GM18861 (cell line): Measurements from ENCODE around the gene PMEPA1.
A peak's percentile ranks its signal among the peaks of the same experiment; 100 is the strongest.

Experiments used
- ATAC-seq: cut with Tn5 transposase; IDR thresholded peaks from one replicate; pipeline ENCODE4 v1.9.1; 2021; ENCODE audit not compliant: unreplicated experiment

Gene PMEPA1, protein sequence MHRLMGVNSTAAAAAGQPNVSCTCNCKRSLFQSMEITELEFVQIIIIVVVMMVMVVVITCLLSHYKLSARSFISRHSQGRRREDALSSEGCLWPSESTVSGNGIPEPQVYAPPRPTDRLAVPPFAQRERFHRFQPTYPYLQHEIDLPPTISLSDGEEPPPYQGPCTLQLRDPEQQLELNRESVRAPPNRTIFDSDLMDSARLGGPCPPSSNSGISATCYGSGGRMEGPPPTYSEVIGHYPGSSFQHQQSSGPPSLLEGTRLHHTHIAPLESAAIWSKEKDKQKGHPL

DNA sequence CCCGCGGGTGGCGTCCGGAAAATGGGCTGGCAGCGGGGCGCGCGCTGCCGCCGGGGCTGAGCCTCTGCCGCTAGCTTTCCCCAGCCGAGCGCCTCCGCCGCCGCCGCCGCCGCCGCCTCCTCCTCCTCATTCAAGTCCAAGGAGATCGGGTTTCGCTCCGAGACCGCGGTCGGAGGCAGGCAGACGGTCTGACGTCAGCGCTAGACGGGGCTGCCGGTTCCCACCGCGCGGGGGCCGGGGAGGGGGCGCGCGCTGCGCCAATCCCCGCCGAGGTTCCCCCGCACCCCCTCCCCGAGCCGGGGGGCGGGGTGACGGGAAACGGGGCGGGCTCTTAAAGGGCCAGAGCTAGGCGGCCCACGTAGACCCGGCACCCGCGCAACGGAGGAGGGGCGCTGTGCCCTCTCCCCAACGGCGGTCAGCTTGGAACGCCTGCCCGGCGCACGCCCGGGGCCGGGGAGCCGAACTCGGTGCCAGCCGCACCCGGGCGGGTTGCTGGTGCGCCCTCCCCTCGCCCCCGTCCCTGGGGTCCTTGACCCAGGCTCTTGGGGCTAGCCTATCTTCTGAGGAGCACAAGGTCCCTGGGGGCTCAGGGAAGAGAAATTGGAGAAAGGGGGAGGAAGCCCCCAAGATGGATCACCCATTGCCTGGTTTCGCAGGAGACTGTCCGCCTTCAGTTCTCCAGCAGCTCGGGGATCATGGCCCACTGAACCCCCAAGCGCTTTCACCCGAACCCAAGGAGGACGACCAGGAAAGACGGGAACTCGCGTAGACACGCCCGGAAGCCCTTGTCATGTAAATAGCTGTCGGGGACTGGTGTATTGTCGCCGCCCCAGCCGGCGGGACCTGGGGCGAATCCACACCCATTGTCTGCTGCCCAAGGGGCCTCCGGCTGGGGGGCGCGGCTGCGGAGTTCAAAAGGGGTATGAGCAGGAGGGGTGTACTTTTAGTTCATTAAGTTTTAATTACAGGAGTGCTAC, at the start of gene PMEPA1:
Gene PMEPA1 (minus strand): TSS at position 193 of the 977 bp plus-strand sequence. CDS start 433 bp downstream, outside the sequence.
- peak; percentile 50 for ATAC-seq

DNA sequence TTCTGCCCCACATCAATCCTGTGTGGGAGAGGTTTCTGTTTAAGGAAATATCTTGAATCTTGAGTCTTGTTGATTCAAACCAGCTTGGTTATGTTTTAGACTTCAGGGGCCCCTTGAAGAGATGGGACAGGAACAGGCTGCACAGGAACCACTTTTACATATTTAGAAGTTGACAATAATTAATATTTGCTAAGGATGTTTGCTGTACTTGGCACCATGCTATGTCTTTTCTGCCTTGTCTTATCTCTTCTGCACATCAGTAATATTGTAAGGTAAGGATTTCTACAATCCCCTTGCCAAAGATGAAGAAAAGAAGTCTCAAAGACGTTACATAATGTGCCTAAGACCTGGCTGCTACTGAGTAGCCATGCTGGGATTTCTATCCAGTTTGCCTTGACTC, 48.0 kb upstream of the PMEPA1 start:
- no peak for ATAC-seq

DNA sequence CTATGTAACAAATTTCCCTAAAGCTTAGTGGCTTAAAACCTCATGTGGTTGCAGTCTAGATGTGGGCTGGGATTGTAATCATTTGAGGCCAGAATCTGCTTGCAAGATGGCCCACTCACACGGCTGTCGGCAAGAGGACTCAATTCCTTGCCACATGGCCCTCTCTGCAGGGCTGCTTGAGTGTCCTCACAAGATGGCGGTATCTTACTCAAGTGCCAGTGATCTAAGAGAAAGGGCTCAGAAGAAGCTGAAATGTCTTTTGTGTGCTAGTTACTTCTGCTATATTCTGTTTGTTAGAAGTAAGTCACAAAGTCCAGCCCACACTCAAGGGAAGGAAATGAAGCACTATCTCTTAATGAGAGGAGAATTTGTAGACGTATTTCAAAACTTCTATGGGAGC, 47.1 kb upstream of the PMEPA1 start:
- ATAC-seq: no peak

DNA sequence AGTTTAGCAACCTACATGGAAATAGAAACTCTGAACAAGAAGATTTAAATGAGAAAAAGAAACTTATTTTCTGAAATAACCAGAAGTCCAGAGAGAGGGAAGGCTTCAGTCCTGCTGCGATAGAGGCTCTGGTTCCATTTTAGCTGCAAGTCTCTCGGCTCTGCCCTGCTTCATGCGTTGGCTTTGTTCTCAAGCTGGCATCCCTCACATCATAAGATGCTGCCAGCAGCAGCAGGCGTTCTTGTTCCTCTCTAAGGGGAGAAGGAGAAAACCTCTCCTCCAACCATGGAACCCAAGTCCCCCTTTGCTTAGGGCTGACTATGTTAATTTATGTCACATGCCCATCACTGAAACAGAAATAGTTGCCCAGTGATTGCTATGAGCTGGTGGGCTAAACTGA, 46.4 kb upstream of the PMEPA1 start:
- ATAC-seq: no peak

DNA sequence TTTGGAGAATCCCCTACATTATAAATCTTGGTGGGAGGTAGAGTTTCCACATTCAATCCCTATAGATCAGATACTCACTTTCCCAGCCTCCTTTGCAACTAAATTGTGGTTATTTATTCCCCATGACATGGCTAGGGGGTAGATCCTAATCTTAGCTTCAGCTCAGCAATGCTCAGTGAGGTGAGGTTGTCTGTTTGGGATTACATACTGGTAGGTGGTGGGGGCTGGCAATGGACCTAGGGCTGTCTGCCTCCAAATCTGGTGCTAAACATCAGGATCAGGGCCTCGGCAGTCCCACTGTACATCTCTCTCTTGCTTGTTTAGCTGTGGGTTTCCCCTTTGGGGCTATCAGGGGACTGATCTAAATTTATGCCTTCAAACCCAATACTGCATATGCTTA, 45.8 kb upstream of the PMEPA1 start:
- no peak for ATAC-seq

DNA sequence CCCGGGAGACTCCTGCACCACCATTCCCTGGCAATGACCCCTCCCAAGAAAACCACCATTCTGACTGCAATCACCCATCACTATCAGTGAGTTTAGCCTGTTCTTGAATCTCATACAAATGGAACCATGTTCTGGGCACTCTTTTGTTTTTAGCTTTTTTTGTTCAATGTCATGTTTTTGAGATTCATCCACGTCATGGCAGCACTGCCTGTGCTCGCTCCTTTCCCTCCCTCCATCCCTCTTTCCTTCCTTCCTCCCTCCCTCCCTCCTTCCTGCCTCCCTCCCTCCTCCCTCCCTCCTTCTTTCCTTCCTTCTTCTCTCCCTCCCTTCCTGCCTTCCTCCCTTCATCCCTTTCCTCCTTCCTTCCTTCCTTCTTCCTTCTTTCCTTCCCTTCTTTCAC, 44.4 kb upstream of the PMEPA1 start:
- ATAC-seq: no peak

DNA sequence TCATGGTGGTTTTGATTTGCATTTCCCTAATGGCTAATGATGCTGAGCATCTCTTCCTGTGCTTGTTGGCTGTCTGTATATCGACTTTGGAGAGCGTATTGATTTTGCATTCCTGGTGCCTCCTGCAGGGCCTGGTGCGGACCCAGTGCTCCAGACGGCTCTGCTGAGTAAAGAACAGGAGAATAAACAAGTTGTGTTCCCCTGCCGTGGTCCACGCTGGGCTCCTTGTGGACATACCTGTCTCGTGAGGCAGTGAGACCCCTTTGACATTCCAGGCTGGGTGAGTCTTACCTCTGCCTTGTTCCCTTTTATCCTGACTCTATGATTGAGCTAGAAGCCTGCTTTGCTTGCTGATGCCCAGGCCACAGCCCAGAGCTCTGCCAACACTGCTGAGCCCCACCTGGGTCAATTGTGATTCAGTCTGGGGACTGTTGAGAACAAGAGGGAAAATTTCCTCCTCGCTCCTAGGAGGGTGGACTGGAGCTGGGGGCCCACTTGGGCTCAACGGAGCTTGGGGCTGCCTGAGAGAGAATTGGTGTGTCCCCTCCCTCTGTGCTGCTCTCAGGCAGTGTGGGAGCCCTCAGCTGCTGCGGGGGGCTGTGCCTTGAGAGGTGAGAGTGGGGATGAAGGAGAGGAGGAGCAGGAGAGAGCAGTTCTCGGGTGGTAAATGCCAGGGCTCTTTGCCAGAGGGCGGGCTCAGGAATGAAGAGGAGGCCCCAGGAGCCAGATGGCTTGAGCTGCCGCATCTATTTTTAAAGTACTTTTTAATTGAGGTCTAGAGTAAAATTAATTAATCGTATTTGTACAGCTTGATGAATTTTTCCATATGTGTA, 43.7 kb upstream of the PMEPA1 start:
- ATAC-seq: no peak

DNA sequence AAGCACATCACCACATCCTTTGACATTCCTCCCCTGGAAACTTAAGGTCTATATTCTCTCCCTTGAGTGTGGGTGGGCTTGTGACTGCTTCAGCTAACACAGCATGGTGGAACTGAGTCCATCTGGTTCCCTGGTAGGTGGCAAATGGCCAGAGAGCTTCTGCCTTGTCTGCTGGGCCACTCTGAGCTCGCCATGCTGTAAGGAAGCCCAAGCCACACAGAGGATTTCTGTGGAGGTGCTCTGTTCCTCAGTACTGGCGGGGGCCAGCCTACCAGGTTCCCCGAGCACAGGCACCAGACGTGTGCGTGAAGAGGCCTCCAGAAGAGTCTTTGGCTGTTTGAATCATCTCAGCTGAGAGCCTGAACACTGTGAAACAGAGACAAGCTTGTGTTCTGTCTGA, 41.6 kb upstream of the PMEPA1 start:
- no peak for ATAC-seq

DNA sequence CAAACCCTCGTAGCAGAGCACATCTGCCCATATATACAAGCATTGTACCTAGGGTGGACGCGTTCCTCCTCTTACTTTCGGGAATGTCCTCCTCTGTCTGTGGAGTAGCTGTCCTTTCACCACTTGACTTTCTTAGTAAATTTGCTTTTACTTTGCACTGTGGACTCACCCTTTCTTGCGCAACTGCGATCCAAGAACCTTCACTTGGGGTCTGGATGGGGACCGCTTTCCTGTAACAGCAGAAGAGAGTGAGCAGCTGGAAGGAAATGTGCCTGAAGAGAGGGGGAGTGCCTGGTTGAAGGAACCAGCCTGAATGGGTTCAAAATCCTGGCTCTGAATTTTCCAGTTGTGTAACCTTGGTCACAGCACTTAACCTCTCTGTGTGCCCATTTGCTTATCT, 40.1 kb upstream of the PMEPA1 start:
- ATAC-seq: no peak

DNA sequence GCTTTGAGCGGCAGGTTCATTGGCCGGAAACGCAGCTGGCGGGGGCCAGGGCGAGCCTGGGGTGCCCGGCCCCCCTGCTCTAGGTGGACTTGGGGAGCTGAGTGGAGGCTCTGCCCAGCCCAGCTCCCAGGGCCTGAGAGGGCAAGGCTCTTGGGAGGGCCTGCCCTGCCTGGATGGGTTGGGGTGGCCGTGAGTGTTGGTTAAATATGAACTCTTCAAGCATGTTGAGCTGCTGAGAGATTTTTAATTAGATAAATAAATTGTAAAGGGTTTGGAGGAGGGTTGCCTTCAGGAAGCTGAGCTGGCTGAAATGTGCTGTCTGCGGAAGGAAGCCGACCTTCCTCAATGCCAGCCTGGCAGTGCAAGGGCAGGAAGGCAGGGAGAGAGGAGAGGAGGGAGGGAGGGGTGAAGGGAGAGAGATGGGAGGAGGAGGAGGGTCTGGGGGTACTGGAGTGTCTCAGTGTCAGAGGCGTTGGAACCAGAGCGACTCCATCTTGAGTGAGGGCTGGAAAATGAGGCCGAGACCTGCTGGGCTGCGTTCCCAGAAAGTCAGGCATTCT, 39.4 kb upstream of the PMEPA1 start:
- ATAC-seq: no peak

DNA sequence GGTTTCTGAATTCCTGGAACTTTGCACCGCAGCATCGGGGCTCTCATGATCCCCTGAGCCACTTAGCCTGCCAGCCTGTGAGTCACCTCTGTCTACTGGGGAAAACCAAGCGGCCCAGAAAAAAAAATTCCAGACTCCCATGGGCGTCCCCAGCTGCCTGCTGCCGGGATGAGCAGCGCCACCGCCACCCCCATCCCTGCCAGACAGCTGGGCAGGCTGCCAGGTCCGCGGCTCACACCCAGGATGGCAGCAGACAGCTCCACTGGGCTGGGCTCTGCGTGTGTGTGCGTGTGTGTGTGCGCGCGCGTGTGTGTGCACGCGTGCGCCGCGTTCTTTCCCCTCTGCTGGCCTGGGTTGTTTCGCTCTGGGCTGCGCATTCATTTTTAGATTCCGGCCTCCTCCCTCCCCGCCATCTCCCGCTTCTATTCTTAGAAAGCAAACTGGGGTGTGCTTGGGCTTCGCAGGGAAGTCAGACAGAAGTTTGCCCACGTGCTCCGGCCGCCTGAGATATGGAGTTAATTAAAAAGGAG, 38.9 kb upstream of the PMEPA1 start:
- no peak for ATAC-seq

DNA sequence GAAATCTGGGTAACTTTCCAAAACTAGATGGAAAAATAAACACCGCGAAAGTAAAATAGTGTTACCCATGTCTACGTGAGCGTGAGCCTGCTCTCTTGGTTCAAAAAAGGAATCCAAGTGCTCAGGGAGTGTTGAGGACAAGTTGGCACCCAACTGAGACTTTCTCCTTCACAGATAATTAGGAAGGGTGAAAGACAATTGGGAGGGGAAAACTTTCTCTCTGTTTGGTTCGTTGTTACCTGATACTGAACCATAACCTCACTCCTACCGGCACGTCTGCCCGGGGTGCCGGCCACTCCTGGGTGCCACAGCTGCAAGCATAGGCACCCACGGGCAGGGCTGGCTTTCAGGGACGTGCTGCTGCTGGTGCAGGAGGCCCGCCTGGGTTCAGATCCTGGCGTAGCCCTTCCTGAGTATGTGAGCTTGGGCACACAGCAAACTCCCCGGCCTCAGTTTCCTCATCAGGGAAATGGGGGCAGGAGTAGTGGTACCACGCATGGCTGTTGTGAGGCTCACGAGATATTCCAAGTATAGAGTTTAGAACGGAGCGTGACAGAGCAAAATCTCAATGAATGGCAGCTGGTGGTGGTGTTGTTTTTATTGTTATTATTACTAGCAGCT, 38.2 kb upstream of the PMEPA1 start:
- no peak for ATAC-seq

DNA sequence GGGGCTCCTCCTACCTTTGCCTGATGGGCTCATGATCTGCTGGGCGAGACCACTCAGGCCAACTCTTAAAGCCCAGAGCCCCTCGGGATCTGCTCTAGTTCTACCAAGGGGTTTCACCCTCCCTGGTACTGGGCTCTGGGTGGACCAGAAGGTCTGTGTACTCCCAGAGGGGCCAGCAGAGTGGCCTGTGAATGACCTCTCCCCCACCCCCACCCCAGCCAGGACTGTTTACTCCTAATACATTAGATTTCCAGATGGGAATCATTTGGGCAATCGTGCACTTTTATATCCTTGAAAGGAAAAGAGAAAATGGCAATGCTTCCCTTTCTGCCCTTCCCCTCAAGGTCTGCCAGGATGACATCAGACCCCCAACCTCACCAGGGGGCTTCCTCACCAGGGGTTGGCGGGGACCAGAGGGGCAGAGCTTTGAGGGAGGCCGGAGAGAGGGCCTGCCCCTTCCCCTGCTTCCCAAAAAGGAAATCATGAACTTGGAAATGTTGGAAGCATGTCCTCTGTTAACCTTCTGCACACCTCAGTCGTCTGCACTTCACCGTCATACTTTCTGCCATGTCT, 37.1 kb upstream of the PMEPA1 start:
- no peak for ATAC-seq

DNA sequence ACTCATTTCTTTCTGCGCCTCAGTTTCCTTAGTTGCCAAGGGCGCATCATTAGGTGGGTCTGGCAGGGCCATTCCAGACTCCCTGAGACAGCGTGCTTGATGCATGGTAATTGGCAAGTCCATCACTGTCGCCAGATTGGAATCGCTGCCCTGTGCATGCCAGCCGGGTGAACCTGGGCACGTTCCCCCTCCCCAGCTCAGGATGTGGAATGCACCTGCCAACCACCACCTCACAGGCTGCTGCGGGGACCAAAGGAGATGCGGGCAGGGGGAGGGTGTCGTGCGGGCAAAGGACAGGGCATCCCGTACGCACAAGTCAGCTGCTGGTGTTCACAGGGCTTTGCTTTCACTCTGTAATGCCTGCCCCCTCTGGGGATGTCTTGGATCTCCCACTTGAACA, 36.4 kb upstream of the PMEPA1 start:
- ATAC-seq: no peak

DNA sequence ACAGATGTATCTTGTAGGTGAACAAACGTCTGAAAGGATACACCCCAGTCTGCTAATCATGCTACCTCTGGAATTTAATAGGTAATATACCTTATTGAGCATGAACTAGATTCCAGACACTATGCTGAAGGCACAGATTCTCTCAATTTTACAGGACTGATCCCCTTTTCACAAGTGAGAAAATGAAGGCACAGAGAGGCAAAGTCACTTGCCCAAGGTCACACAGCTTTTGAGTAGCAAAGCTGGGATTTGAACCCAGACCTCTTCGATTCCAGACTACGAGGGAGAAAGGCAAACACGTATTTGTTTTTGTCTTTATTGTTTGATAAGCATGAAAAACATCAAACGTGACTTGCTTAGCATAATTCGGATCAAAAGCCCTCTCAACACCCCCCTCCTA, 34.4 kb upstream of the PMEPA1 start:
- ATAC-seq: no peak

DNA sequence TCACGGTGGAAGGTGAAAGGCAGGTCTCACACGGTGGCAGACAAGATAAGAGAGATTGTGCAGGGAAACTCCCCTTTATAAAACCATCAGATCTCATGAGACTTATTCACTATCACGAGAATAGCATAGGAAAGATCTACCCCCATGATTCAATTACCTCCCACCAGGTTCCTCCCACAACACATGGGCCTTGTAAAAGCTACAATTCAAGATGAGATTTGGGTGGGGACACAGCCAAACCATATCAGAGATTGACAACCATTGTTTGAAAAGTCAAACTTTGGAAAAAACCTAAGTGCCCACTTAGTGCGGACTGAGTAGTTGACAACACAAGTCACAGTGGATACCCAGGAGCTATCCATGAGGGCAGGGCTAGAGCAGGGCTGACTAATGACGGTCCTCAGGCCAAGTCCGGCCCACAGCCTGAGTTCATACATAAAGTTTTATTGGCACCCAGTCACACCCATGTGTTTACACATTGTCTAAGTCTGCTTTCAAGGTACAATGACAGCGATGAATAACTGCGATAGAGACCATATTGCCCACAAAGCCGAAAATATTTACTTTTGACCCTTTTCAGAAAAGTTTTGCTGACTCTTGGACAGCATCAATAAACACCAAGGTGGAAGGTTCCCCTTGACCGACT, 33.8 kb upstream of the PMEPA1 start:
- no peak for ATAC-seq

DNA sequence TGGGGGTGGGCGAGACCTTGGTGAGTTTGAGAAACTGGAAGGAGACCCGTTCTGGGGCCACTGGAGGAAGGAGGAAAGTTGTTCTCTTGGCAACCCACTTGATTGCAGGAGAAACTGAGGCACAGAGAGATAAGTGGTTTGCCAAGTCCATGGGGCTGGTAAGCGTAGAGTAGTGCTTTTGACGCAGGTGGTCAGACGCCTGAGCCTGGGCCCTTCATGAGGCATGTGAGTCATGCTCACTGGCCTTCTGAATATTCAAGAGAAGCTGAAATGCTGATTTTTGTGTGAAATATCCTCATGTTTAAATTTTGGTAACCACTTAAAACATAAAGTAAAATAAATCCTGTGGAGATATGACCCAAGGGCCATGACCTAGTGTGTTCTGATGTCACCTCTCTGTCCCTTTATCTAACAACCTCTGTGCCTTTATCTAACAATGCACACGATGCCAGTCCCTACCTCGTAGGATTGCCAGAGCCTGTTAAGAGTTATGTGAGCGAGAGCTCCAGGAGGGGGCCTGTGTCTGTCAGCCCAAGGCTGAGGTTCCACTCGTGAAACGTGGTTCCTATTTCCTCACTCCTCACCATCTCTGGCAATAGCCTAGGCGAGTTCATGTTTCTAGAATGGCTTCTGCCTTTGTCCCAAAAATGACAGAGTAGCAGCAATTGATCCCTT, 32.8 kb upstream of the PMEPA1 start:
- ATAC-seq: no peak

DNA sequence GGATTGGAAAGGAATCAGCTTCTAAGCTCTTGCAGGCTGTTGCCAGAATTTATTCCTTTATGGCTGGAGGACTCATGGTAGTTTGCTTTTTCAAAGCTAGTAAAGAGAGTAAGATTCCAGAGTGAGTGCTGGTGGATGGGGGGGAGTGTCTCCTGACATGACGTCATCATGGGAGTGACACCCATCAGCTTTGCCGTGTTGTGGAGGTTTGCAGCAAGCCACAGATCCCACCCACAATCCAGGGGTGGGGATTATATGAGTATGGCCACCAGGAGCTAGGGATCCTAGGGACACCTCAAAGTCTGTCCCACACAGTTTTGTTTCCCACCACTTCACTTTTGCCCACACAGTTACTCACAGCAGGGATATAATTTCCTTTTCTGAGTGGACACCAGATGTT, 28.7 kb upstream of the PMEPA1 start:
- ATAC-seq: no peak

DNA sequence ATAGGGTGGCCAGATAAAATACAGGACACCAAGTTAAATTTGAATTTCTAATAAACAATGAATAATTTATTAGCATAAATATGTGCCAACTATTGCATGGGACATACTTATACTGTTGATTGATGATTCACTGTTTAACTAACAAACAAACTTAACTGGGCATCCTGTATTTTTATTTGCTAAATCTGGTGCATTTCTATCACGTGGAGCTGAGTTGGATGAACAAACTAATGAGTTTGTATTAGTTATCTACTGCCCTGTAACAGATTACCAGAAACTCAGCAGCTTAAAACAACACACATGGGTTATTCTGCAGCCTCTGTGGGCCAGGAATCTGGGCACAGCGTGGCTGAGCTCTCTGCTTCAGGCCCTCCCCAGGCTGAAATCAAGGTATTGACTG, 28.2 kb upstream of the PMEPA1 start:
- ATAC-seq: no peak
